Nephron (organoid): ENCODE results near the gene ACACA.

Experiments
- H3K27ac Mint-ChIP-seq, 3 experiments: 2 replicates each; pipeline ENCODE4 v1.8.0; 2020; ENCODE audit warnings: mixed read lengths in 3 of 3, mild to moderate bottlenecking in 2 of 3, moderate library complexity in 1 of 3
- H3K27me3 Mint-ChIP-seq: 2 replicates; pipeline ENCODE4 v1.8.0; 2021; ENCODE audit warnings: low read depth, mild to moderate bottlenecking, moderate library complexity, mixed read lengths
- H3K36me3 Mint-ChIP-seq: 2 replicates; pipeline ENCODE4 v1.8.0; 2020; ENCODE audit warnings: low read depth, mixed read lengths
- H3K4me1 Mint-ChIP-seq: 2 replicates; pipeline ENCODE4 v1.8.0; 2020; ENCODE audit warnings: mixed read lengths
- H3K4me3 Mint-ChIP-seq, 3 experiments: 2 replicates each; pipeline ENCODE4 v1.8.0; 2020; ENCODE audit warnings: mild to moderate bottlenecking in 3 of 3, mixed read lengths in 3 of 3, moderate library complexity in 2 of 3
- H3K9me3 Mint-ChIP-seq: 2 replicates; pipeline ENCODE4 v1.8.0; 2020; ENCODE audit warnings: mixed read lengths
- CTCF ChIP-seq, 3 experiments: fragments of 200-600 bp; sonication (generic); IDR thresholded peaks; one replicate each; pipeline ENCODE4 v1.5.0; 2021; ENCODE audit warnings: antibody characterized with exemption in 3 of 3; ENCODE audit not compliant: unreplicated experiment in 3 of 3

Gene ACACA

GRCh38 chr17:37168731-37169353 lies 237.8 kb downstream of the ACACA start:
- Mint-ChIP-seq H3K36me3 (no peaks in the 10 kb centered on the region), H3K4me1 (peaks cover 22% of the 10 kb centered on the region), H3K27ac (peak overlapping the region in 2 of 3 experiments; percentile 23 to 26), H3K27me3 (no peaks in the 10 kb centered on the region), H3K9me3 (no peaks in the 10 kb centered on the region), H3K4me3 (no peak overlapping the region)
- TF ChIP-seq CTCF (IDR thresholded peaks at IDR 0.05; ENCODE audit: unreplicated experiment in 3 of 3), result no peak

- Mint-ChIP-seq H3K4me3 (no peak overlapping the region), H3K27me3 (no peaks in the 10 kb centered on the region)
Measured at GRCh38 chr17:37167756-37168155, 238.9 kb downstream of the ACACA start.

GRCh38 chr17:37164057-37164456 lies 242.6 kb downstream of the ACACA start:
- Mint-ChIP-seq H3K4me3 (no peak overlapping the region), H3K36me3 (peaks cover 30% of the 10 kb centered on the region), H3K27me3 (no peaks in the 10 kb centered on the region), H3K9me3 (no peaks in the 10 kb centered on the region), H3K4me1 (peaks cover 1% of the 10 kb centered on the region), H3K27ac (no peak overlapping the region)
- TF ChIP-seq CTCF (IDR thresholded peaks at IDR 0.05; ENCODE audit: unreplicated experiment in 3 of 3), result no peak

More at GRCh38 chr17:37167756-37168155, 238.9 kb downstream of the ACACA start:
- TF ChIP-seq CTCF (IDR thresholded peaks at IDR 0.05; ENCODE audit: unreplicated experiment in 3 of 3), result no peak
- Mint-ChIP-seq H3K36me3 (no peaks in the 10 kb centered on the region), H3K4me1 (peaks cover 22% of the 10 kb centered on the region), H3K27ac (no peak overlapping the region), H3K9me3 (no peaks in the 10 kb centered on the region)

- no peak overlapping the region for H3K27ac Mint-ChIP-seq
- H3K4me1 Mint-ChIP-seq, result no peaks in the 10 kb centered on the region
- H3K4me3 Mint-ChIP-seq, result no peak overlapping the region
- no peak for TF ChIP-seq CTCF (IDR thresholded peaks at IDR 0.05; ENCODE audit: unreplicated experiment in 3 of 3)
- peaks cover 37% of the 10 kb centered on the region for H3K36me3 Mint-ChIP-seq
- H3K9me3 Mint-ChIP-seq, result no peaks in the 10 kb centered on the region
- H3K27me3 Mint-ChIP-seq, result no peaks in the 10 kb centered on the region
Measured at GRCh38 chr17:37162800-37163199, 243.8 kb downstream of the ACACA start.

GRCh38 chr17:37160944-37161343 lies 245.7 kb downstream of the ACACA start:
- no peak for TF ChIP-seq CTCF (IDR thresholded peaks at IDR 0.05; ENCODE audit: unreplicated experiment in 3 of 3)
- Mint-ChIP-seq H3K4me1 (no peaks in the 10 kb centered on the region), H3K36me3 (peaks cover 44% of the 10 kb centered on the region), H3K27ac (no peak overlapping the region), H3K9me3 (no peaks in the 10 kb centered on the region), H3K4me3 (no peak overlapping the region), H3K27me3 (no peaks in the 10 kb centered on the region)

- Mint-ChIP-seq H3K4me1 (no peaks in the 10 kb centered on the region), H3K4me3 (no peak overlapping the region), H3K27ac (no peak overlapping the region), H3K36me3 (peaks cover 48% of the 10 kb centered on the region), H3K9me3 (no peaks in the 10 kb centered on the region), H3K27me3 (no peaks in the 10 kb centered on the region)
- no peak for TF ChIP-seq CTCF (IDR thresholded peaks at IDR 0.05; ENCODE audit: unreplicated experiment in 3 of 3)
Measured at GRCh38 chr17:37158290-37158689, 248.3 kb downstream of the ACACA start.
